NCI-H774 (cell line): ENCODE results near the gene ARMH1.
"Not testable (repeated sequence)": the region's sequence is repeated elsewhere in the genome, so short reads cannot be mapped to it uniquely, and the experiment has no call there.

Experiments used
- DNase-seq: peaks from one replicate; lab custom pipeline; 2025; lab: John Stamatoyannopoulos, UW

ARMH1 gene

DNA sequence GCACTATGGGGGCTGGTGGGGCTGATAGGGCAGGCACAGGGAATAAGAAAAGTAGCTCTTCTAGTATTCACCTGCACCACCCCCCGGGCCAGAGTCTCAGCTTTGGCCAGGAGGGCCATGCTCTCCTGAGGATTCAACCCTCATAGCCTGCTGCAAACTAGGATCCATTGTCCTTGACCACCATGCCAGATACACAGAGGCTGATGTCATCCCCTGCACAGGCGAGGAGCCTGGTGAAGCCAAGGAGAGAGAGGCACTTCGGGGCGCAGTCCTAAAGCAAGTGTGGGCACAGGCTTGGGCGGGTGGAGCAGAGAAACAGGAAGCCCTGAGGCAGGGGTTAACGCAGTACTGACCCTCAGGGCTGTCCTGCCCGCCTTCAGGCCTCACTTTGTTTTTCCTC is 29.7 kb upstream of the ARMH1 start:
- no peak for DNase-seq

DNA sequence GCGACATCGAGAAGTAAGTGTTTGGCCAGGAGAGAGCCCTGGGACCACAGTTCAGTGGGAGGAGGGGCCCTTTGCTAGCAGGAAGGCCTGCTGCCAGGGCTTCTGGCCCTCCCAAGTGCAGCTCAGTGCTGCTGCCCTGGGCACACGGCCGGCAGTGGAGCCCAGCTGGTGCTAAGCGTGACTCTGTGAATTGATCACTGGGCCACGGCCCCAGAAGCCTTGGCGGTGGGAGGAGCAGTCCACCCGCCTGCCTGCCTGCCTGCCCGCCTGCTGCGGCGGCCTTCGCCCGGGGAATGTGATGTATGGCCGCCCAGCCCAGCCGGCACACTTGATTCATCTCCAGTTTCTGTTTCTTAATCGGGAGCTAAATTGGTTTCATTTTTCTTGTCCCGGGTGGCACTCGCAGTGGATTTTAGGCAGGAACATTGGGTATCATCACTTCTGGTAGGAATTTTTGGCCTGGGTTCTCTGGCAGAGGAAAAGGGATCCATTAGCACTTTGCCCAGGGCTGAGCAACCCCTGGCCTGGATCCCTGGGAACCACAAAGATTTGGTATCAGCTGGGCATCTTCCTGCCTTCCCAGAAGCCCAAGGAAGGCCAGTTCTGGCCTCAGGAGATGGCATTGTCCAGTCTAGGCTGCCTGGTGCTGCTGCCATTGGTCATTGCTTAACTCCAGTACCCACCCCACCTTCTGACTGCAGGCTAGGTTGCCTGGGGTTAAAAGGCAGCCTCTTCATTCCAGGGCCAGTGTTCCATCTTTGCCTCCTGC is 28.9 kb upstream of the ARMH1 start:
- no peak for DNase-seq

DNA sequence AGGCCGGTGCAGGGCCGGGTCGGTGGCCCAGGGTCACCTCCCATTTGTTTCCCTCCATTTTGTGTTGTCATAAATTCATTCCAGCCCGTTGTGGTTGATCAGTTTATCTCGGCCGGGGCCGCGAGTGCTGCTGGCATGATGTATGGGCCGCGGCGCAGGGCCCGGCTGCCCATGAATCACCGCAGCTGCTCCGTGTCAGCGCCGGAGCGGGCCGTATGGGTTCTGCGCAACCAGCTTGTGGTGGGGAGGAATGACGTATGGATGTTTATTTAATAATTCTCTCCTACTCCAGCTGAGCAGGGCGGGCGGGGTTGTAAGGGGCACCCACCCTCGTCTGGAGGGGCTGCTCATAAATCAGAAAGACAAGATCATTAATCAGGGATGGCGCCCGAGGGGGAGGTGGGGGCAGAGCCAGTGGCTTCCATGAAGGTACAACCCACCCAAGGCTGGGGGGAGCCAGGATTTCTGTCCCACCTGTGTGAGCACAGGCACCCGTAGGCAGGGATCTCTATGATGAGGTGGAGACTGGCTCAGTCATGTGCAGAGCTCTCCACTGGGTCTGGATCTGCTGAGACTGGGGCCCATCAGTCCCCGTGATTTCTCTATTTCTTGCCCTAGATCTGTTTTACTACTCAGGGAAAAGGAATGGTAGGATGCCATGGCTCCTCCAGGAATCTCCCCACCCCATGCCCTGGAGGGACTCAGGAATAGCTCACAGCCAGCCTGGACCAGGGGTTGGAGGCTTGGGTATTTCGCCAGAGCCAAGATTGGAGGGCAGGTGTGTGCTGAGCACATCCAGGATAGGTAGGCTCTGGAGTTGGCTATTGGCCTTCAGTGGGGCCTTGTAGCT is 28.0 kb upstream of the ARMH1 start:
- DNase-seq, result no peak

DNA sequence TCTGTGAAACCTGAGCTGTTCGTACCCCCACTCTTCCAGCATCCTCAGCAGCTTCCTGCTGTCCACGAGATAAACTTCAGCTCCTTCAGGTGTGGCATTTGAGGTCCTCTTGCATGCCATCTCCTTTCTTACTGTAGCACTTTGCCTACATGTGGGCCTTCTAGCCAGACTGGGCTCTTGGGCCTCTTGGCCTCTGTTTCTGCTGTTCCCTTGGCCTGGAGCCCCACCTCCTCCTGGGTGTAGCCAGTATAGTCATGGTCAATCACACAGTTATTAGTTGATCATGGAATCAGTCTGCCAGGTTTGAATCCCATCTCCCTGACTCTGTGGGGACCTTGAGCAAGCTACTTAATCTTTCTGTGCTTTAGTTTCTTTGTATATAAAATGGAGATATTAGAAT is 26.6 kb upstream of the ARMH1 start:
- no peak for DNase-seq

DNA sequence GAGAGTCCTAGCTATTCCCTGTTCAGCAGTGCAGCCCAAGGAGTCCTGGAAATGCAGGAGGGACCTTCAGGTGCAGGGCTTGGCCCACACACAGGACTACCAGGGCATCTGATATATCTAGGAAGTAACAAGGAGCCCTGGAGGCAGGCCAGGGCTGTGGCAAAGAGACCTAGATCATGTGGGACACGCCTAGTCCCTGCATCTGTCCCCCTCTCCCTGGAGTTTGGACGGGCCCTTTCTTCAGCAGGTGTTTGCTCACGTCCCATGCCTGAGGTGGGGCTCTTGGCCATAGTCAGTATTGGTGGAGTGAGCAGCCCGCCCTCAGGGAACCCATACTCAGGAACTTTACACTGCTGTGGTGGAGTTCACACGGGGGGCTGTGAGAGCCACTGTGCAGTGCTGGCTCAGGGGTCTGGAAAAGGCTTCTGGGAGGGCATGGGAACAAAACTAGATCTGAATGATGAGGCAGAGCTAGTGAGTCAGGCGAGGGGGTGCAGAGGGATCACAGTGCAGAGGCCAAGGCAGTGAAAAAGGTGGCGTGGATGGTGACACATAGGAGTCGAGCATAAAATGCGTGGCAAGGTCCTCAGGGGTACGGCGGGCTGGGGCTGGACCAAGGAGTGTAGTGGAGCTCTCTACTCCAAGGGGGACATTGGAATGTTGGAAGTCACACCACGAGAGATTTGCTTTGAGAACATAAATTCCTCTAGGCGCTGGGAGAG is 25.8 kb upstream of the ARMH1 start:
- no peak for DNase-seq

DNA sequence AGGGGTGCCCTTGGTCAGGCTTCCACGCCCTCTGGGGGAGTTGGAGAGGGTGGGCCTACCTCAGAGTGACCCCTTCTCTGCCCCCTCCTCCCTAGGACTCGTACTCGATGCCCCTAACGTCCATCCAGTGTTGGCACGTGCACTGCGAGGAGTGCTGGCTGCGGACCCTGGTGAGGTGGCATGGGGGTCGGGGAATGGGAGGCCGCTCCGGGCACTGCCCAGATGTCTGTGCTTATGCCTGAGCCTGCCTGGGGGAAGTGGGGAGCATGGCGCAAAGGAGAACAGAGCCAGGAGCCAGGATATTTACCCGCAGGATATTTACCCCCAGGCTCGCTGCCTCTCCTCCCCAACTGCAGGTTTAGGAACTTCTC is 24.7 kb upstream of the ARMH1 start:
- no peak for DNase-seq

DNA sequence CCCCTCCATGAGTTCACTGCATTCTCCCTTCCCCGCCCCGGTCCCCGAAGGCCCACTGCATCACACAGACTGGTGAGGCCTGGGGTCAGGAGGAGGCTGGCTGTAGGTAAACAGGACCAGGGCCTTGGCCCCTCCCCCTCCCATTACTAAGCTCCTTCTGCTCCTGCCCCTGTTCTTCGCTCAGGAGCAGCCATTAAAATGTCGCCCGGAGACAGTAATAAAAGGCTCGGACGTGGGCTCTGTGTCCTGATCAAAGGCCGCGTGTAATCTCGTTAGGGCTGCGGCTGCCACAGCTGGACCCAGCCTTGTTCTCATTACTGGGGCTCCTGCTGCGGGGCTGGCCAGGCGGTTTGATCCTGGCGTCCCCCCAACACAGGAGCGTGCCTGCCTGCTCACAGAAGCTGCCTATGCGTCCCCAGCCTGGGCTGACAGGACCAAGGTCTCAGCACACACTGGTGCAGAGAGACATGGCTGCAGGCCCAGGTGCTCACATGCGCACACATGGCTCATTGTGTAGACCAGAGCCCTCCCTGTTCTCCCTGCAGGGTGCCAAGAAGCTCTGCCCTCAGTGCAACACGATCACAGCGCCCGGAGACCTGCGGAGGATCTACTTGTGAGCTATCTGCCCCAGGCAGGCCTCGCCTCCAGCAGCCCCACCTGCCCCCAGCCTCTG is 24.2 kb upstream of the ARMH1 start:
- no peak for DNase-seq

DNA sequence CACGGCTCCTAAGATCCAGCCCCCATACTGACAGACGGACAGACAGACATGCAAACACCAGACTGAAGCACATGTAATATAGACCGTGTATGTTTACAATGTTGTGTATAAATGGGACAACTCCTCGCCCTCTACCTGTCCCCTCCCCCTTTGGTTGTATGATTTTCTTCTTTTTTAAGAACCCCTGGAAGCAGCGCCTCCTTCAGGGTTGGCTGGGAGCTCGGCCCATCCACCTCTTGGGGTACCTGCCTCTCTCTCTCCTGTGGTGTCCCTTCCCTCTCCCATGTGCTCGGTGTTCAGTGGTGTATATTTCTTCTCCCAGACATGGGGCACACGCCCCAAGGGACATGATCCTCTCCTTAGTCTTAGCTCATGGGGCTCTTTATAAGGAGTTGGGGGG is 23.4 kb upstream of the ARMH1 start:
- no peak for DNase-seq

DNA sequence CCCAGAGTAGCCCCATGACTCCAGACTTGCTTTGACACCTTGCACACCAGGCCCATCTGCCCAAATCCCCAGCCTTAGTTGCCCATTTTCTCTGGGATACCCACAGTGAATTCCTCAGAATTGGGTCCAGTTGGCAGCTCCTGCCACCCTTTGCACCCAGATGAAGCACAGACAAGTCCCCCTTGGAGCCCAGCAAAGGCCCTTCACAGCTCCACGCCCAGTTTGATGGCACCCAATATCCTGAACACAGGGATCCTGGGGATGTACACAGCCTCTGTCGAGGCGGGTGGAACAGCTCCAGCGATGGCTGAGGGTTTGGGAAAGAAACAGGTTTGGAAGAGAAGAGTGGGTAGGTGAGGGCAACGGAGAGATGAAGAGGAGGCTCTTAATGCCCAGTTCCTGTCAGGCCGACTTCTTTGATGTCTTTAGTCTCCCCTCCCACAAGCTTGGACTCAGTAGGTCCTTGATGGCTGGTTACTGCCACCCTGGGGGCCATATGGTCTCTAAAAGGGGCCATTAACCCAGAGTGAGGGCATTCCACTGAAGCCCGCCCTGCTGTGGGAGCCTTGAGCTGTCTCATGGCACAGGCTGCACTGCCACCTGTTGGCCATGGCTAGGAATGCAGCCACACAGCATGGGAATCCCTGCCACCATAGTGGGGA is 21.9 kb upstream of the ARMH1 start:
- peak; percentile 74 for DNase-seq

DNA sequence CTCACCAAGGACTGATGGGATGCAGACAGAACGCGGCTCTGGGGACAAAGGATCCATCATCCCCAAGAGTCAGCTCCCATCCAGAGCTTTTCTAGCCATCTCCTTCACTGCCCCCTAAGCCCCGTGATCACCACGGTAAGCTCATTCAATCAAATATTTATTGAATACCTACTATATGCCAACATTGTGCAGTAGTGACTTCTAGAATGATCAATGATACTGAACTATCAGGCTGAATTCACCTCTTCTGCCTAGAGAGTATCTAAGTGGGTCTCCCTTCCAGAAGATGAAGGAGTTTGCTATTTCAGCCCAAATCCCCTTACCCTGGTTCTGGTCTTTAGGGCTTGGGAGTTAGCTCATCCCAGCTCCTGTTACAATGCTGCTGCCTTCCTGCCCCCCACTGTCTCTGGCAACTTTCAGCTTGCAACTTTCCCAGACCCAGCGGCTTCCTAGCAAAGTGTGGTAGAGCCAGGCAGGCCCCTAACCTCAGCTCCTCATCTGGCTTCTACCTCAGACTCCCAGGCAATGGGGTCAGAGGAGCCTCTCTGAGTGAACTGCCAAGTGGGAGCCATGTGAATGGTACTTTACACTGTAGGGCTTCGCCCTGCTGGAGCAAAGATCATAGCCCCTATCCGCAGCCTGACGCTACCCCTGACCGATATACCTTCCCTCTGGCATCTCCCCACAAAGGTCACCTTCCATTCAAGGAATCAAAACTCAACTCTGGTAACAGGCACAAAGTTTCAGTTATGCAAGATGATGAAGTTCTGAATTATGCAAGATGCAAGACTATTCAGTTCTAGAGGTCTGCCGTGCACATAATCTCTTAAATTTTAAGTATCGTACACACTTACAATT is 21.2 kb upstream of the ARMH1 start:
- no peak for DNase-seq

DNA sequence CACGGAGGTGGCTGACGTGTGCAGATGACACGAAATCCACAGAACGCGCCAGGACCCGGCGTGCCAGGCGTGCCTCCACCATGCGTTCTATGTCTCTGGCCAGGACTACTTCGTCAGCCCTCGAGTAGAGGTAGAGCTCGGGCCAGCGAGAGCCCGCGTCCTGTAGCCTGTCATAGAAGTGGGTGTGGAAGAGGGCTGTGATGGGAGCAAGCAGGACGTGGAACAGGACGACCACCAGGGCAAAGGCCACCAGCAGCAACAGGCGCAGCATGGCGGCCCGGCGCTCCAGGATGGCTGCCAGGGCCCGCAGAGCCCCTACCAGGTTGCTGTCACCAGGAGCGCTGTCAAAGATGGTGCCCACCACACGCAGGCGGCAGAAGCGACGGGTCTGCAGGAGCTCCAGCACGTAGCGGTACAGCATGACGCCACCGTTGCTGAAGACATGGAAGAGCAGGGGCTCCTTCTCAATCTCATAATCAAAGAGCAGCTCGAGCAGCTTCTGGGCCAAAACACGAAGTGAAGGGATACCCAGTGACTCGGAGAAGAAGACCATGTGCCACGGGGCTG is 19.8 kb upstream of the ARMH1 start:
- DNase-seq, result no peak

DNA sequence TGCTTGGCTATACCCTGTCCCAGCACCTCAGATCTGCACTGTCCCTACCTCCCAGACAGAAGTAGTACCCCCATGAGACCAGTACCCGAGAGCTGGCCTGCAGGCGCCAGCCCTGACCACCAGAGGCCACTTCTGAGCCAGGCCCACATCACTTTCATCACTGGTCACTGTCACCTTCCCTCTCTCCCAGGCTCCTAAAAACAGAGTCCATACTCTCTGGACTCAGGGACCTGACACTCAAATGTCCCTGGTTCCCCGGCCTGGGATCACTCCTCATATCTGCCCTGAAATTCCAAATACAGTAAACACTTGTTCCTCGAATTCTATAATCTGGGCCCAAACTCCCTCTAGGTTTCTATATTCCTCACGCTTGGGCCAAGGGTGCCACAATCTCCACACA is 18.9 kb upstream of the ARMH1 start:
- no peak for DNase-seq

DNA sequence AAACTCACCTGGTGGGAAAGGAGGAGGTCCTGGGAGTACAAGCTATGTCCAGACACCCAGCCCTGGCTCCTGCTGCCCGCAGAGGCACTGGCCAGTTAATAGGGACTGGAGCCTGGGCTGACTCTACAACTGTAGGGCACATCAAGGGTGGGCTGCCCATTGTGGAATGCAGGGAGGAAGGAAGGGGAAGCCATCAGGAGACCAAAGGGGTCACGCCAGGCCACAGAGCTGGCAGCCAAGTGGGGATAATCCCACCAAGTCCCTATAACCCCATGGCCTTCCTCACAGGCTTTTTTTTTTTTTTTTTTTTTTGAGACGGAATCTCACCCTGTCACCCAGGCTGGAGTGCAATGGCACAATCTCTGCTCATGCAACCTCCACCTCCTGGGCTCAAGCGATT is 14.9 kb upstream of the ARMH1 start:
- DNase-seq, result no peak

DNA sequence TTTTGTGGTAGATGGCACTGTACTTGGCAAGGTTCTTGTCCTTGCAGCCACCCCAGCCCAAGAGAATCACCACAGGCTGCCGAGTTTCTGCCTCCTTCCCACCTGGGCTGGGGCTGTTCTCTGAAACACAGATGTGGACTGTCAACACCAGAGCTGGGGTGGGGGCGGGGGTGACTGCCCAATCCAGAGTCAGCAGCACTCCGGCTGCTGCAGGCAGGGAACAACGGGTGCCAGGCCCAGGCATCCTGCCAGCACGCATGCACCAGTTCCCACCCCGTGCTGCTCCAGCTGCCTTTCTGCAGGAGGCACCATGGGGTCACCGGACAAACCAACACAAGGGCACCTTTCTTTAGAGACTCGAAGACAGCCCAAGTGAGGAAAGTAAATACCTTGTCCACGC is 14.3 kb upstream of the ARMH1 start:
- DNase-seq, result peak; percentile 90

DNA sequence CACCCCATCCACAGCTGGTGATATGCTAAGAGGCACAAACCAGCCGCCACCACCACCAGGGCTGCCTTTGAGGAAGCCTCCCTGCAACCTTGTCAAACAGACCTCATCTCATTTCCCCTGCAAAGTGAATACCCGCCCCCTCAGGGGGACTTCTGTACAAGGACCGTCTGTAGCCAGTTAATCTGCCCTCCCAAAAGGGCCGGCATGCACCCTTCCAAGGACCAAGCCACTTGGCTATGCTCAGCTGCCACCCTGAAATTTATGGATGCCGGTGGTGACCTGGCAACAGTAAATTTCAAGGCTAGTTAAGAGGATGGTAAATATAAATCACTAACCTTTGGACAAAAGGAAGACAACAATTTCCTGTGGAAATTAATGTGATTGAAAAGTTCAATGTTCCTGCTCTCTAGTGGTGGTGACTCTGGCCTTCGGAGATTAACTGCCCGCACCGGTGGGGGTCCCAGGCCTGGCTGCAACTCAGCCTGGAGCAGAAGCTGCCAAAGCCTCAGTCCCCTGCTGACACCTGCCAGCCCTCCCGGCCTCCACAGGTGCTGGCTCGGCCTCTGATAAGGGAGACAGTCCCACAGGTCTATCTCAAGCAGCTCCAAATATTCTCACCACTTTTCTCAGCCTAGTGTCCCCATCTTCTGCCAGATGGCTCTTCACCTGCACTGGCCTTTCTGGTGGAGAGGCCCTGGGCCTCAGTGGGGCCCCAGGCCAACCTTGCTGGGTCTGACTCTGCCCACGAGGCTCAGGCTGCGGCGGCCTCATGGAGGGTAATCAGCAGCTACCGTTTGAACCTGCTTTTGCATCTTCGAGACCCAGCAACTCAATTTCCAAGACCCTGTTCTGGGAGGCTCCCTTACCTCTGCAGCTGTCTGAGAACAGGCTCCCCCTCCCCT is 12.5 kb upstream of the ARMH1 start:
- peak; percentile 54 for DNase-seq

DNA sequence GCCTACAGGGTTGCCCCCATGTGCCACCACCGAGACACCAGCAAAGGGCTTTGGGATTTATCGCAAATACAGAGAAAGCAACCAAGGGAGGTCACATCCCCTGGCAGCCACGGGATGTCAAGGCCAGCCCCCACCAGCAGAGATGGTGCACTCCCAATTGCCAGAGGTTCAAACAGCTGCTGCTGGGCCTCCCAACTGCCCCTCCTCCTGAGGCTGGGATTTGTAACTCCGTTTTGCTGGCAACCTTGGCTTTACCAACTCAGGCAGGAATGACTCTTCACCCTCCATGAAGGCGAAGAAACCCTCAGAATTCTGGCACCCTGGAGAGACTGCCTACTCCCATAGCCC is 11.9 kb upstream of the ARMH1 start:
- no peak for DNase-seq

DNA sequence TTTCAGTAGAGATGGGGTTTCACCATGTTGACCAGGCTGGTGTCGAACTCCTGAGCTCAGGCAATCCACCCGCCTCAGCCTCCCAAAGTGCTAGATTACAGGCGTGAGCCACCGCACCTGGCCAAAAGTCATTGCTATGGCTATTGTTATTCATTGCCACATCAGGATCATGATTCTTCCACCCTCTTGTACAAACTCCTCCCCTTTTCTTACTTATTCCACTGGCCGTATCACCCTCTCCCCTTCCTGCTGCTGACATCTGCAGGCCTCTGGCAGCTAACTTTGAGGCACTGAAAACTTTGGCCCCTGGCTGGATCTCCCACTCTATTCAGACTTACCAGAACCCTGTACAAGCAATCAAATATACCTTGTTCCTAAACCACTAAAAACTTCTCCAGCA is 11.1 kb upstream of the ARMH1 start:
- no peak for DNase-seq

DNA sequence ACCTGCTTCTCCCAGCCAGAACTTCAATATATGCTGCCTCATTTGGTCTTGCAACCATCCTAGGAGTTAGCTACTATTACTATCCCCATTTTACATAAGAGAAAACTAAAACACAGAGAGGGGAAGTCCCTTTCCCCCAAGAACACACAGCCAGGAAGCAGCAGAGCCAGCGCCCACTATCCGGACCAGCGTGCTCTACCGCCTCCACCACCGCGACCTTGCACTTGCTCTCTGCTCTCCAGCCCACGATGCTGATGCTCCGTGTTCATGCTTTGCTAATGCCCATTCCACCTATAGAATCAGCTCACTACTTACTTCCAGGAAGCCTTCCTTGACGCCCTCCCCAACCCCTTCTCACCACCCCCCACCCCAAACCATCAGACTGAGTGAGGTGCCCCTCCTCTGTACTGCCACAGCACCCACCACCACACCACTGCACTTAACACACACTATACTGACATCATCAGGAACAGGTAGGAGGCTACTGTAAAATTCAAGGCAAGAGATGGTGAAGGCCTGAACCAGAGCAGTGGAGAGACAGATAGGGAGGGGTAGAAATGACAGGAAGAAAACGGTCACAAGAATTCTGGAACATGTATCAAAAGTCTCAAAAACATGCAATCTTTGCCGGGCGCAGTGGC is 9.7 kb upstream of the ARMH1 start:
- no peak for DNase-seq

DNA sequence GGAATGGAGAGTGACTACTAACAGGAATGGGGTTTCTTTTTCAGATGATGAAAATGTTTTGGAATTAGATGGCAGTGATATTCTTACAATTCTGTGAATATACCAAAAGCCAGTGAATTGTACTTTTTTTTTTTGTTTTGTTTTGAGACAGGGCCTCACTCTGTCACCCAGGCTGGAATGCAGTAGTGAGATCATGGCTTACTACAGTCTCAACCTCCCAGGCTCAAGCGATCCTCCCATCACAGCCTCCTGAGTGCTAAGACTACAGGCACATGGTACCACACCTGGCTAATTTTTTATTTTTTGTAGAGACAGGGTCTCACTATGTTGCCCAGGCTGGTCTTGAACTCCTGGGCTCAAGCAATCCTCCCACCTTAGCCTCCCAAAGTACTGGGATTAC is 7.8 kb upstream of the ARMH1 start:
- not testable (repeated sequence) for DNase-seq
